Pulmonary artery endothelial cell (primary cell): ENCODE results near the gene MFAP2. TPM values are rescaled to one million over a fixed set of nuclear protein-coding genes. Genes with fewer than 3 reads are reported as not detected.
A peak's percentile ranks its signal among the peaks of the same experiment; 100 is the strongest.

Source experiments
- DNase-seq: peaks from one replicate; pipeline ENCODE4 v3.0.0-alpha.2; 2011; ENCODE audit warnings: low read depth, low spot score
- total RNA-seq: library from RNA; depleted of rRNA; stranded (reverse); fragments of >200 nt; gene quantifications from 2 replicates; pipeline ENCODE4 v1.2.3, GENCODE V29; 2014

Gene MFAP2
- total RNA-seq: 12.6 and 13.7 TPM in 2 replicates

DNA sequence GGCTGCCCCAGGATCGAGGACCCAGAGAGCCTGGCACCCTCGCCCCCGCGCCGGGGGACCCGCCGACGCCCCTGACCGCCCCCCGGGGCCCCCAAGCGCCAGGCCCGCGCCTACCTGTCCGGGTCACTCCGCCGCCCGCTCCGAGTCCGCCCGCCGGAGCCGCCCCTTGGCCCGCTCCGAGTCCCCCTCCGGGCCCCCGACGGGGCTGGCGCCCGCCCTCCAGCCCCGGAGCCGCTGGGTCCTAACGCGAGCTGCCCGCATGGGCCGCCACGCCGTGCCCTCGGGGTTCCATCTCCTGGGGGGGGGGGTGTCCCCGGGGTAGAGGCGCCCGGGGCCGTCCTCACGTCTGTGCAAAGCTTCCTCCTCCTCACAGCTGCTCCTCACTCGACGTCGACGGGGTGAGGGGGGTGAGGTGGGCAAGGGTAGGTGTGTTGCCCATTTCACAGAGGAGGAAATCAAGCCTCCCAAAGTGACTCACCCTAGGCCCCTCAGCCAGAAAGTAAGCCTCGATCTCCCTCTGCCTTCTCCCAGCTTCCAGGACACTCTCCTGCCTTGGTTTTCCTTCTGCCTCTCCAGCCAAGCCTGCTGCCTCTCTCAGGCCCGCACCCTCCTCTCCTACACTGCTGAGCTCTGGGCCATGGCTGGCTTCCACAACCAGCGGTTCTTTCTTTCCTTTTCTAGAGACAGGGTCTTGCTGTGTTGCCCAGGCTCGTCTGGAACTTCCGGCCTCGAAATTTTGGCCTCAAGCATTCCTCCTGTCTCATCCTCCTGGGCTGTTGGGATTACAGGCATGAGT, at the start of gene MFAP2:
Gene MFAP2, minus strand, starts transcription at position 148 of the 796 bp plus-strand sequence. CDS start 2,347 bp downstream, outside the sequence.
- DNase-seq: no peak

- DNase-seq: no peak
Observed at GRCh38 chr1:17030206-17030605, 49.8 kb upstream of the MFAP2 start.

GRCh38 chr1:17028662-17029188, 48.3 kb upstream of the MFAP2 start:
- DNase-seq: no peak

DNA sequence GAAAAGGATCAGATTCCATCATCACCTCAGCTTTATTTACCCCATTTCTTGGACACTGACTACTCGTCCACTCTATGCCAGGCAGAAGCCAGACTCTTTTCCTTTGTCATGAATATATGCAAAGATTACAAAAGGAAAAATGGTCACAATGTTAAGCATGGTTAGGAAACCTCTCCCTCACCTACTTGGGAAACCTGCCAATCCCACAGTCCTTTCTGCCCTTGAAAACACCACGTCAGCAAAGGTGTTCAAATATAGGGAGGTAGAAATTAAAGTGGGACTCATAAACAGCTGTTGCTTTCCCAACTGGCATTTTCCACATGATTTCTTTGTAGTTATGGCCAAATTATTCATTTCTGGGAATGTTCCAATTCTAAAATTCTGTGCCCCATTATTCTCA, 47.5 kb upstream of the MFAP2 start:
- no peak for DNase-seq

GRCh38 chr1:17027403-17027802, 47.0 kb upstream of the MFAP2 start:
- no peak for DNase-seq

DNA sequence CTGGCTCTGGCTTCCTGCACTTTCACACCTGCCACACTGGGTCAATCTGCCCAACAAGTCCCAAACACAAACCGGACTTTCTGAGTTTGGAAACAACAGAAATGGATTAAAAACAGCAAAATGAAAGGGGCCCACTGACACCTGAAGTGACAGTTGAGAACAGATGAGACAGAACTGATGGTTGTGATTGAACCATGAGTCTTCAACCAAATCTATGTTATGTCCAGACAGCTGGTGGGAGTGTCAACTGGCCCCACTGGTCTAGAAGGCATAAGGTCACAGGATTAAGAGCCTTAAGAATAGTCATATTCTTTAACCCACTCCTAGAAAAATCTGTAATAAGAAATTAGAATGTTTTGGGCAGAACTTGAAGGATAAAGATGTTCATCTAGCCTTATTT, 44.3 kb upstream of the MFAP2 start:
- no peak for DNase-seq

- no peak for DNase-seq
Observed at GRCh38 chr1:17023573-17023972, 43.2 kb upstream of the MFAP2 start.

- no peak for DNase-seq
Observed at GRCh38 chr1:17023102-17023501, 42.7 kb upstream of the MFAP2 start.

GRCh38 chr1:17021896-17022295, 41.5 kb upstream of the MFAP2 start:
- DNase-seq: no peak

DNA sequence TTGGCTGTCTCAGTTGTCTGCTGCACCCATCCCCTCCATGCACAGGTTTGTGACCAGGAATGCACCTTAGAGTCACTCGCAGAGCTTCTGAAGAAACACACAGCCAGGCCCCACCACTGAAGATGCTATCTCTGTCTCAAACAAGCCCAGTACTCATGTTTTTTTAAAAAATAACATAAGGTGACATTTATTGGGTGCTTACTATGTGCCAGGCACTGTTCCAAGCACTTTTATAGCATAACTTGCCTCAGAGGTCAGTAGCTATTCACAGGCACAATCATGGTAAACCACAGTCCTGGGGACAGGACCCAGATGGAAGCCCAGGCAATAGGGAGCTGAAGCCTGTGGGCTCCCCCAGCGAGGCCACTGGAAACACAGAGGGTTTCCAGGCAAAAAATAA, 40.1 kb upstream of the MFAP2 start:
- no peak for DNase-seq

DNA sequence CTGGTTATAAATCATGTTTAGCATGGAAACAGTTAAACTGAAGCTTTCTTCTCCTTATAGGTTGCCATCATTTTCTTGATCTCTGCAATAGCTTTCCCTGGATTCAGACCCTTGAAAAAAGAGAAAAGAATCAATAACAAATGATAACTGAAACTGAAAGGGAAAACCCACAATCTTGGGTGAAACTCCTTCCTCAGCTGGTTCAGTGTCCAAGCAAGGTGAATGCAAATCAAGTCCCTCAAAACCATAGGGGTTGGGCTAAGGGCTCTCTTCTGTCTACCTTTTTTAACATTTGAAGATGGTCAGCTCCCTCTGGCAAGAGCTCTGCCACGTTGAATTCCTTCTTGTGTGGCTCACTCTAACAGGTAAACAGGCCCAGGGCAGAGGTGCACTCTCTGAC, 38.4 kb upstream of the MFAP2 start:
- no peak for DNase-seq

DNA sequence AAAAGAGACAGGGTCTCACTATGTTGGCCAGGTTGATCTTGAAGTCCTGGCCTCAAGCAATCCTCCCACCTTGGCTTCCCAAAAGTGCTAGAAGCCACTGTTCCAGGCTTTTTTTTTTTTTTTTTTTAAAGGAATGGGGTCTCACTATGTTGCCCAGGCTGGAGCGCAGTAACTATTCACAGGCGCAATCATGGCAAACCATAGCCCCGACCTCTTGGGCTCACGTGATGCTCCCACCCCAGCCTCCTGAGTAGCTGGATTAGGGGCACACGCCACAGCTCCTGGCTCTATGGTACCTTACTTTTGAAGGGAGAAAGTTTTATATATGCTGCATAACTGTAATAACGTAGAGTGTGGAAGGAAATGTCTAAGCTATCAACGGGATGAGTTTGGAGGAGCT, 37.0 kb upstream of the MFAP2 start:
- DNase-seq: no peak

GRCh38 chr1:17016317-17016661, 35.9 kb upstream of the MFAP2 start:
- peak; percentile 30 for DNase-seq

DNA sequence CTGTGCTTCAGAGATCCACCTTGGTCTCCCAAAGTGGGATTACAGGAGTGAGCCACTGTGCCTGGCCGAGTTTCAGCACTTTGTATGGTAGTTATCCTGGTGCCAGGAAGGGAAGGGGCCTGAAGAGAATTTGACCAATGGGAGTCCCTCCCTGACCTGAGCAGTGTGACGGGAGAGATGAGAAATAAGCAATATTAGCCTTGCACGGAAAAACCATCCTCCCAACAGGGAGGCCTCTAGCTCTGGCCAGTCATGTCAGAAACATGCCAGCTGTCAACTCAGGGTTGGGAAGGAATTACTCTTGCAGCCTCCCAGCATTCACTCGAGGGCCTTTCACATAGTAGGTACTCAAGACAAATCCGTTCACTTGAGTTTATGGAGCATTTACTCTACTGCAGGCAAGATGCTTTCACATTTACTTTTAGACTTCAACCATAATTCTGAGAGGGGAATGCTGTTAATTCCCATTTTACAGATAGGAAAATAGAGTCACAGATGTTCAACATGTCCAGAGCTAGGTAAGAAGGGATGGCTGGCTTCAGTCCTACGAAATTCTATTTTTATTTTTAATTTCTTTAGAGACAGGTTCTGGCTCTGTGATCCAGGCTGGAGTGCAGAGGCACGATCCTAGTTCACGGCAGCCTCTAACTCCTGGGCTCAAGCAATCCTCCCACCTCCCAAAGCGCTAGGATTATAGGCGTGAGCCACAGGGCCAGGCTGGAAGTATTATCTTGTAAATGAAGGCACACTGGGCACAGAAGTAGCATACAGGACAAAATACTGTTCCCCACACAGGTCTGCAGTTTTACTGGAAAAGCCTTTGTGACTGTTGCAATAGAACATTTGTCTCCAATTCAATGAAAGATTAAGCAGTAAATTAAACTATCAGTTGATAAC, 34.5 kb upstream of the MFAP2 start:
- no peak for DNase-seq

DNA sequence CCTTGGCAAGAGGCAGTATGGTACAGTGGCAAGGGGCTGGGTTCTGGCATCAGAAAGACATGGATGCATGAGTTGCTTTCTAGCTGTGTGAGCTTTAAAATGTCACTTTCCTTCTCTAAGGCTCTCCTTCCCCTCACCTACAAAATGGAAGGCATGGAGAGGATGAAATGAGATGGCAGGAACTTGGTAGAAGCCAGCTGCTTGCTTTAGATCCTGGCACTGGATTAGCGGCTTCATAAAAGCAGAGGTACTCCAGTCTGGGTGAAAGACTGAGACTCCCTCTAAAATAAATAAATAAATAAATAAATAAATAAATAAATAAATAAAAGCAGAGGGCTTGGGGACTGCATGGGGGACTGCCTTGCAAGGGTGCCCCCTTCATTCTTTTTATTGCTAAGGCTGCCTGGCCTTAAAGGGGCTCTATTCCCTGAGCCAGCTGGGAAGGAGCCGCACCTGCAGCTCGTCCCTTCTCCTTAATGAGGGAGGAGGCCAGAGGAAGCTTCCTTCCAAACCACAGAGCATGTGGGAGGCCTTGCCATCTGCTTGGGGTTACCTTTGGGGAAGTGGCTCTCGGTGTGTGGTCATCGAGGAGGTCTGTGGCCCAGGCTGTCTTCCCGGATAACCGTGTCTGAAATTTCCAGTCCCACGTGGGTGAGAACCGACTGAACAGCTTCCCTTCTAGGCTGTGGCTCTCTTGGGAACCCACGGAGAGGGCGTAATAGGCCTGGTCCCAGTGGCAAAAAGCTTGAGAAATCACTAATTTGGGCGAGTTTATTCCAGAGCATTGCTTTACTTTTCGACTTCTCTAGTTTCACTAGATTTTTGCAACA, 33.3 kb upstream of the MFAP2 start:
- no peak for DNase-seq

DNA sequence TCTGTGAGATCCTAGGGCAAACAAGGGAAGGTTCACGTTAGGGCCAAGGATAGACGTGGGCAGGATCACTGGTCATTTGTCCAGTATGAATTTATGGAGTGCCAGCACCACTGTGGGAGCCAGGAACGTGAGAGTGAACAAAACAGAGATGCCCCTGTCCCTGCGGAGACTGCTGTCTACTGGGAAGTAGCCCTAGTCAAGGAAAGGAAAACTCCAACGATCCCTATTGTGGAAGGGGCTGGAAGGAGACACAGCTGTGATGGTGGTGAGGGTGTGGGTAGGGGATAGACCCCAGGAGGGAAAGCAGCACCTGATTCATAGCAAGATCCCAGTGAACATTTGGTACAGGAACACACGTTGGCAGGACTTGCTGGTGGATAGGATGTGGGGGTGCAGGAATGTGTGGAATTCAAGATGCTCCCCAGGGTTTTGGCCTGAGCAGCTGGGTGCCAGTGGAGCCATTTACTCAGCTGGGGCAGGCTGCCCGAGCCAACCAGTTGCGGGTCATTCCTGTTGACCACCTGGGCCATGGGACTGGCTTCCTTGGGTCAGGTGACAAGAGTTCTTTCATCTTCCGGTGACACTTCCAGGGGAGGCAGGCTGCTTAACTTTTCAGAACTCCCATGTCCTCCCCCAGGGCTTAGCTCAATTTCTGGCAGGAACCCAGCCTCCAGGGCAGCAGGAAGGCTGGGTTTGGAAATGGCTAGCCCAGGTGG, 32.5 kb upstream of the MFAP2 start:
- DNase-seq: no peak

DNA sequence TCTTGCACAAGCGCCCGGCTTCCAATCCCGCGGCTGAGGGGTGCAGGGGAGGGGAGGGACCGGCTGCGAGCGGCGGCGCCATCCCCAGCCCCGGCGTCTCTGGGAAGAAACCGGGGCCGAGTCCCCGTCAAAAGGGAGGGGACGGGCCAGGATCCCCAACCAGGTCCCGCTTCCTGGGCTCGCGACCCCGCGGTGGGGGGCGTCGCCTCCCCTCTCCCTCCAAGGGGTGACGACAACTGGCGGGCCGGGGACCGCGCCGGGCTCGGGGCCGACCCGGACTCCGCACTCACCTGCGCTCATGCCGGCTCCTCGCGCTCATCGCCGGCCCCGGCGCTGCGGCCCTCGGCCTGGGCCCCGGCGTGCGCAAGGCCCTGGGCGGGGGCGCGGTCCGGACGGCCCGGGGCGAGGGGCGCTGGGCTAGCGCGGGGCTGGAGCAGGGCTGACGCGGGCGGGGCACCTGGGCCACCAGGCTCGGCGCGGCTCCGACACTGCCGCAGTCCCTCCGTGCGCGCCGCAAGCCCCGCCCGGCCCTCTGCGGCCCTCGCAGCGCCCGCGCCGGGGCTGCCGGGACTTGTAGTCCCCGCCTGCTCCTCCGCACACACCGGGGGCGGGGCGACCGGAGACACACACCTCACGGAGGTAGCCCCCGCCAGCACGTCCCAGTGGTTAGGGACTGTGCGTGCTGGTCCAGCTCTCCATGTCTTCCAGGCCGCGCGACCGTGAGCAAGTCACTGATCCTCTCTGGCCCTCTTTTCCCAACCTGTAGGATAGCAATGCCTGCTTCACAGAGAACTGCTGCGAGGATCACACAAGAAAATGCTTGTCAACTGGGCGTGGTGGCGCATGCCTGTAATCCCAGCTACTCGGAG, 31.3 kb upstream of the MFAP2 start, which contains the start of gene ATP13A2:
Gene ATP13A2, minus strand, starts transcription at position 490 of the 869 bp plus-strand sequence. Its CDS starts 190 bp downstream, at position 300.
- DNase-seq: peak; percentile 13

DNA sequence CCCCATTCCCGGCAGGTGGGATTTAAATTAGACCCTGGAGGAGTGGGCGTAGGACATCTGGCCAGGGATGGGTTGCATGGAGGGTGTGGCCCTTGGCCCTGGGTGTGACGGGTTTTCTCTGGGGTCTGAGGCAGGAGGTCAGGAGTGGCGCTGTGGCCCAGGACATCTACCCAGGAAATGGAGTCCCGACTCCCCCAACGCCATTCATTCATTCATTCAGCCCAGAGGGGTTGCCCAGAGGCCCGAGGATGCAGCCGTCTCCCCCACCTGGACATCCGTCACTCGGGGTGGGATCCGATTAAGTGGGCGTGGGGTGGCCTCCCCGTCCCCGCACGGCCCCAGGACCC, 30.6 kb upstream of the MFAP2 start:
- DNase-seq: no peak

GRCh38 chr1:17009706-17010105, 29.3 kb upstream of the MFAP2 start:
- no peak for DNase-seq
